Mesenchymal stem cell (in vitro differentiated cells and primary cell): ENCODE data around the gene RRP36.

Source experiments
- DNase-seq: peaks from one replicate; pipeline ENCODE4 v3.0.0-alpha.2; 2013
- H2AFZ ChIP-seq: one replicate; pipeline ENCODE4 v1.6.1; 2013; ENCODE audit warnings: low read depth, mild to moderate bottlenecking, control low read depth, inconsistent platforms, low read length, moderate library complexity
- H2AK5ac ChIP-seq: 2 replicates; pipeline ENCODE4 v1.6.1; 2013; ENCODE audit warnings: low read length, moderate library complexity, mild to moderate bottlenecking, inconsistent platforms; ENCODE audit not compliant: severe bottlenecking
- H2BK120ac ChIP-seq: one replicate; pipeline ENCODE4 v1.6.1; 2013; ENCODE audit warnings: low read depth, mild to moderate bottlenecking, inconsistent platforms, low read length, moderate library complexity
- H2BK12ac ChIP-seq, 2 experiments: one replicate each; pipeline ENCODE4 v1.6.1; 2013; ENCODE audit warnings: inconsistent platforms in 2 of 2, low read length in 2 of 2, mild to moderate bottlenecking in 2 of 2, moderate library complexity in 2 of 2, control low read depth in 1 of 2
- H2BK15ac ChIP-seq: one replicate; pipeline ENCODE4 v1.6.1; 2013; ENCODE audit warnings: mild to moderate bottlenecking, low read depth, inconsistent platforms; ENCODE audit not compliant: poor library complexity, severe bottlenecking
- H2BK5ac ChIP-seq: 2 replicates; pipeline ENCODE4 v1.6.1; 2013; ENCODE audit warnings: low read depth, mild to moderate bottlenecking, low read length, control low read depth, inconsistent platforms; ENCODE audit not compliant: poor library complexity, severe bottlenecking
- H3K14ac ChIP-seq, 2 experiments: one replicate each; pipeline ENCODE4 v1.6.1; 2013; ENCODE audit warnings: inconsistent platforms in 2 of 2, low read length in 2 of 2, control low read depth in 1 of 2, mild to moderate bottlenecking in 1 of 2, moderate library complexity in 1 of 2
- H3K18ac ChIP-seq, 2 experiments: one replicate each; pipeline ENCODE4 v1.6.1; 2013; ENCODE audit warnings: inconsistent platforms in 2 of 2, low read length in 2 of 2, control low read depth in 1 of 2, low read depth in 1 of 2, mild to moderate bottlenecking in 1 of 2
- H3K23ac ChIP-seq, 2 experiments: one replicate each; pipeline ENCODE4 v1.6.1; 2013; ENCODE audit warnings: inconsistent platforms in 2 of 2, low read length in 2 of 2, mild to moderate bottlenecking in 2 of 2, moderate library complexity in 2 of 2, control low read depth in 1 of 2
- H3K27ac ChIP-seq: 2 replicates; pipeline ENCODE4 v1.5.1; 2013; ENCODE audit warnings: mild to moderate bottlenecking, moderate library complexity, low read length, control low read depth, inconsistent platforms; ENCODE audit not compliant: poor library complexity, severe bottlenecking
- H3K27me3 ChIP-seq, 2 experiments: 2 replicates each; pipeline versions ENCODE4 v1.6.1 to v1.7.0; 2013; ENCODE audit warnings: low read length in 2 of 2, mild to moderate bottlenecking in 2 of 2, moderate library complexity in 2 of 2, control low read depth in 1 of 2, inconsistent platforms in 1 of 2; ENCODE audit not compliant: control insufficient read depth in 1 of 2, insufficient read depth in 1 of 2
- H3K36me3 ChIP-seq, 2 experiments: 2 replicates each; pipeline versions ENCODE4 v1.6.1 to v1.7.0; 2013; ENCODE audit warnings: low read length in 2 of 2, control low read depth in 1 of 2, inconsistent platforms in 1 of 2, low read depth in 1 of 2, mild to moderate bottlenecking in 1 of 2; ENCODE audit not compliant: insufficient read depth in 2 of 2, control insufficient read depth in 1 of 2
- H3K4ac ChIP-seq, 2 experiments: one replicate each; pipeline ENCODE4 v1.6.1; 2013; ENCODE audit warnings: inconsistent platforms in 2 of 2, low read length in 2 of 2, mild to moderate bottlenecking in 2 of 2, moderate library complexity in 2 of 2, control low read depth in 1 of 2, low read depth in 1 of 2
- H3K4me1 ChIP-seq: 2 replicates; pipeline ENCODE4 v1.6.1; 2013; ENCODE audit warnings: low read depth, low read length, control low read depth; ENCODE audit not compliant: control insufficient read depth, insufficient read depth
- H3K4me2 ChIP-seq: 2 replicates; pipeline ENCODE4 v1.6.1; 2013; ENCODE audit warnings: low read length, mild to moderate bottlenecking, inconsistent platforms; ENCODE audit not compliant: poor library complexity, severe bottlenecking
- H3K4me3 ChIP-seq, 2 experiments: 2 replicates each; pipeline versions ENCODE4 v1.5.1 to v1.7.0; 2013; ENCODE audit warnings: low read length in 2 of 2, mild to moderate bottlenecking in 2 of 2, control low read depth in 1 of 2, low read depth in 1 of 2; ENCODE audit not compliant: insufficient read depth in 1 of 2
- H3K79me1 ChIP-seq: replicated peaks from 2 replicates; pipeline ENCODE4 v1.6.1; 2013; ENCODE audit warnings: mild to moderate bottlenecking, control low read depth, low read length, inconsistent platforms; ENCODE audit not compliant: poor library complexity, severe bottlenecking
- H3K9ac ChIP-seq: 2 replicates; pipeline ENCODE4 v1.7.0; 2013; ENCODE audit warnings: mild to moderate bottlenecking, low read length, moderate library complexity
- H3K9me3 ChIP-seq: 2 replicates; pipeline ENCODE4 v1.7.0; 2013; ENCODE audit warnings: mild to moderate bottlenecking, low read length; ENCODE audit not compliant: control insufficient read depth
- H4K8ac ChIP-seq: one replicate; pipeline ENCODE4 v1.6.1; 2013; ENCODE audit warnings: inconsistent platforms, mild to moderate bottlenecking, low read length, moderate library complexity
- H4K91ac ChIP-seq: one replicate; pipeline ENCODE4 v1.6.1; 2013; ENCODE audit warnings: mild to moderate bottlenecking, low read length, inconsistent platforms
- WGBS: methylation state at CpG from one replicate; pipeline ENCODE4 v1.1.7; 2013; ENCODE audit warnings: mixed read lengths; 5-methylcytosine and 5-hydroxymethylcytosine counted together

RRP36 gene

GRCh38 chr6:43077981-43078511 is 56.6 kb downstream of the RRP36 start:
- Histone ChIP-seq H3K23ac (peak overlapping the region in 1 of 2 experiments; percentile 53), H3K4me2 (peak overlapping the region; percentile 86), H2BK12ac (peak overlapping the region in 1 of 2 experiments; percentile 21), H3K9me3 (no peaks in the 10 kb centered on the region), H2BK5ac (no peak overlapping the region), H2AFZ (no peak overlapping the region), H3K4me3 (peak overlapping the region in 1 of 2 experiments; percentile 89), H3K79me1 (peaks cover 1% of the 10 kb centered on the region), H3K9ac (no peak overlapping the region), H2BK15ac (peak overlapping the region; percentile 74), H3K27me3 (no peaks in the 10 kb centered on the region), H2BK120ac (no peak overlapping the region), H3K4ac (peak overlapping the region in 1 of 2 experiments; percentile 1), H3K36me3 (peaks cover 8 to 14% of the 10 kb centered on the region in 2 experiments), H3K4me1 (peaks cover 35% of the 10 kb centered on the region), H3K14ac (no peak overlapping the region), H3K18ac (peak overlapping the region; percentile 31 to 37), H2AK5ac (peak overlapping the region; percentile 65), H4K8ac (peak overlapping the region; percentile 47), H4K91ac (no peak overlapping the region), H3K27ac (peak overlapping the region; percentile 85)
- 62% methylated on average over 6 of the region's 6 CpGs for WGBS
- DNase-seq = peak; percentile 69

- no peak overlapping the region for H2AFZ ChIP-seq
- H2BK12ac ChIP-seq = no peak overlapping the region
- H2BK5ac ChIP-seq = no peak overlapping the region
- H3K4me1 ChIP-seq = peaks cover 39% of the 10 kb centered on the region
- peak; percentile 56 for DNase-seq
- H3K36me3 ChIP-seq = peaks cover 6 to 8% of the 10 kb centered on the region in 2 experiments
- H2BK120ac ChIP-seq = no peak overlapping the region
- no peak overlapping the region for H3K4me3 ChIP-seq
- no peak overlapping the region for H4K8ac ChIP-seq
- H2AK5ac ChIP-seq = peak overlapping the region; percentile 31
- no peak overlapping the region for H4K91ac ChIP-seq
- peaks cover 1% of the 10 kb centered on the region for H3K79me1 ChIP-seq
- no peak overlapping the region for H3K9ac ChIP-seq
- H3K18ac ChIP-seq = no peak overlapping the region
- peak overlapping the region; percentile 1 for H3K4me2 ChIP-seq
- peak overlapping the region; percentile 28 for H3K27ac ChIP-seq
- no peak overlapping the region for H2BK15ac ChIP-seq
- WGBS = 93% methylated on average over 2 of the region's 2 CpGs
- H3K14ac ChIP-seq = no peak overlapping the region
- H3K27me3 ChIP-seq = no peaks in the 10 kb centered on the region
- no peak overlapping the region for H3K23ac ChIP-seq
- H3K4ac ChIP-seq = no peak overlapping the region
- no peaks in the 10 kb centered on the region for H3K9me3 ChIP-seq
These were observed 57.3 kb downstream of the RRP36 start for GRCh38 chr6:43078691-43079090.
